Measurements from ENCODE around the gene PGAM2. TPM values are rescaled to one million over a fixed set of nuclear protein-coding genes. Genes with fewer than 3 reads are reported as not detected.

The PGAM2 gene
- total and polyA plus RNA-seq, 2 experiments from 2014 or later, result 0.73 TPM; not detected in 1

DNA sequence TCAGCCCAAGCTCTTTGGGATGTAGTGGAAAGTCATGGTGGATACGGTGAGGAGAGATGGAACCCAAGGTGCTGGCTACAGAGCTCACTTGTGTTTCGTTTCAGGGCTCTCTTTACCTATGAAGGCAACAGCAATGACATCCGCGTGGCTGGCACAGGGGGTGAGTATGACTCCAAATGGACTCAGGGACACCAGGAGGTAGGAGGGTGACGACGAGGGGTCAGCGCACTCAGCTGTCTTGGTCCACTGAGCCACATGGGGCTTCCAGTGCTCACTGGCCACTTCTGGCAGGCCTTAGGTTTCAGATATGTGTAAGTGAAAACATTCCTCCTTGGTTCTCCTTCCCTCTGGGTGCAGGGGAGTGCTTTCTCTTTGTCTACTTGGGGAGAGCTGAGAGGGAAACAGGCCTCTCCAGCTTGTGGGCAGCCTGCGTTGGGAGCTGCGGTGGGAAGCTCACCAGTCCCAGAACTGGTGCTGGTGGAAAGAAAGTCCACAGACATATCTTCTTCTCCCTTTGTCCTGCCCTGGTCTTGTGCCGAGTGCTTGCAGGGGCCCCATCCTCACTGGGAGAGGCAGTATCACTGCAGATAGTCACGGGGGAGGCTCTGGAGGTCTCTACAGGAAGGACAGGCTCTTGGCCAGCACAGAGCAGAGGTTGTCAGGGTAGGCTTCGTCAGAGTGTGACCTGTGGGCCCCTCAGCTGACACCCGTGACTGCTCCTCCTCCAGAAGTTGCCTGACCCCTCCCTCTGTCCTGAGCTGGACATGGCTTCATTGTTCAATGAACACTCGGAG is 15.0 kb downstream of the PGAM2 start:
- Histone ChIP-seq H2AFZ (no peak overlapping the region), H4K20me1 (ENCODE audit: insufficient read depth, poor library complexity, severe bottlenecking) (peaks cover 16% of the 10 kb centered on the region), H3K36me3 (replicated peaks; ENCODE audit: insufficient read depth, low read depth) (no peaks in the 10 kb centered on the region), H3K27me3 (no peaks in the 10 kb centered on the region), H3K4me1 (ENCODE audit: insufficient read depth) (no peaks in the 10 kb centered on the region), H3K79me2 (peaks cover 44% of the 10 kb centered on the region), H3K9me2 (replicated peaks; ENCODE audit: insufficient read depth) (no peaks in the 10 kb centered on the region), H3K9me3 (ENCODE audit: low read depth) (no peaks in the 10 kb centered on the region), H3K27ac (no peak overlapping the region), H3K4me2 (no peak overlapping the region), H3K4me3 (no peak overlapping the region)
- 96% methylated on average over 14 of the region's 14 CpGs for WGBS (ENCODE audit: low lambda C conversion rate, missing lambda C conversion rate)
- no peak for TF ChIP-seq EZH2 (IDR thresholded peaks at IDR 0.05; ENCODE audit: borderline replicate concordance)
- TF ChIP-seq, protein P1, sequence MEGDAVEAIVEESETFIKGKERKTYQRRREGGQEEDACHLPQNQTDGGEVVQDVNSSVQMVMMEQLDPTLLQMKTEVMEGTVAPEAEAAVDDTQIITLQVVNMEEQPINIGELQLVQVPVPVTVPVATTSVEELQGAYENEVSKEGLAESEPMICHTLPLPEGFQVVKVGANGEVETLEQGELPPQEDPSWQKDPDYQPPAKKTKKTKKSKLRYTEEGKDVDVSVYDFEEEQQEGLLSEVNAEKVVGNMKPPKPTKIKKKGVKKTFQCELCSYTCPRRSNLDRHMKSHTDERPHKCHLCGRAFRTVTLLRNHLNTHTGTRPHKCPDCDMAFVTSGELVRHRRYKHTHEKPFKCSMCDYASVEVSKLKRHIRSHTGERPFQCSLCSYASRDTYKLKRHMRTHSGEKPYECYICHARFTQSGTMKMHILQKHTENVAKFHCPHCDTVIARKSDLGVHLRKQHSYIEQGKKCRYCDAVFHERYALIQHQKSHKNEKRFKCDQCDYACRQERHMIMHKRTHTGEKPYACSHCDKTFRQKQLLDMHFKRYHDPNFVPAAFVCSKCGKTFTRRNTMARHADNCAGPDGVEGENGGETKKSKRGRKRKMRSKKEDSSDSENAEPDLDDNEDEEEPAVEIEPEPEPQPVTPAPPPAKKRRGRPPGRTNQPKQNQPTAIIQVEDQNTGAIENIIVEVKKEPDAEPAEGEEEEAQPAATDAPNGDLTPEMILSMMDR (IDR thresholded peaks at IDR 0.05; ENCODE audit: poor library complexity), result no peak
- TF ChIP-seq EZH2phosphoT487 (IDR thresholded peaks at IDR 0.05; ENCODE audit: low read depth, severe bottlenecking, unreplicated experiment), result no peak
- DNase-seq (ENCODE audit: low spot score), result no peak

DNA sequence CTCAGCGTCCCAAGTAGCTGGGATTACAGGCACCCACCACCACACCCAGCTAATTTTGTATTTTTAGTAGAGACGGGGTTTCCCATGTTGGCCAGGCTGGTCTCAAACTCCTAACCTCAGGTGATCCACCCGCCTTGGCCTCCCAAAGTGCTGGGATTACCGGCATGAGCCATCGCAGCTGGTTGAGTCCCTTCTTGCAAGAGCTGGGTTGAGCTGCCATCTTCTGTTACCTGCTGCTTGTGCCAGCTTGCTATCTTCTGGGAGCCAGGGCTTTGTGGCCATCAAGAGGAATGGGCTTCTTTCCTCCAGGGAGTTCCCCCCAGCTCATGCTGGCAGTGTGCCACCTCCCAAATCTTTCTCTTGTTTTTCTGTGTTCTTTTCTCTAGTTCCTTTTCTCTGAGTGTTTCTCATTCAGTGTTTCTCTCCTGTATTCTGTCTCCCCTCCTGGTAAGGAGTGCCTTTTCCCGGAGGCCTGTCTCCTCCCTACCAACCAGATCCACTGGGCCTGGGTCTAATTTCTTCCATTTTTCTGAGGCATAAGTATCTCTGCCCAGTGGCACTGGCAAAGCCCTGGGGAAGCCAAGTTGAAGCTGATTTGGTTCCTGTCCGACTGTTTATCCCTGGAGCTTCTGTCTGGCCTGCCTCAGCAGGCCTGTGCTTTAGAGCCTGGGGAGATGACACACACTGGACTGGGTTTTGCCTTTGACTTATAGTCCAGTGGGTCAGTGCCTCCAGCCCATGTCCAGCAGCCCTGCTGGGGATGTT is 17.2 kb downstream of the PGAM2 start:
- H3K9me3 ChIP-seq (ENCODE audit: low read depth), result no peaks in the 10 kb centered on the region
- H2AFZ ChIP-seq, result no peak overlapping the region
- TF ChIP-seq EZH2 (IDR thresholded peaks at IDR 0.05; ENCODE audit: borderline replicate concordance) (no peak), EZH2phosphoT487 (IDR thresholded peaks at IDR 0.05; ENCODE audit: low read depth, severe bottlenecking, unreplicated experiment) (no peak)
- peaks cover 6% of the 10 kb centered on the region for H3K4me1 ChIP-seq (ENCODE audit: insufficient read depth)
- no peak overlapping the region for H3K4me3 ChIP-seq
- no peak overlapping the region for H3K4me2 ChIP-seq
- peaks cover 16% of the 10 kb centered on the region for H4K20me1 ChIP-seq (ENCODE audit: insufficient read depth, poor library complexity, severe bottlenecking)
- H3K9me2 ChIP-seq (replicated peaks; ENCODE audit: insufficient read depth), result no peaks in the 10 kb centered on the region
- H3K27me3 ChIP-seq, result no peaks in the 10 kb centered on the region
- H3K27ac ChIP-seq, result no peak overlapping the region
- WGBS (ENCODE audit: low lambda C conversion rate, missing lambda C conversion rate), result 98% methylated on average over 7 of the region's 7 CpGs
- H3K79me2 ChIP-seq, result peaks cover 51% of the 10 kb centered on the region
- no peaks in the 10 kb centered on the region for H3K36me3 ChIP-seq (replicated peaks; ENCODE audit: insufficient read depth, low read depth)
- no peak for DNase-seq (ENCODE audit: low spot score)

DNA sequence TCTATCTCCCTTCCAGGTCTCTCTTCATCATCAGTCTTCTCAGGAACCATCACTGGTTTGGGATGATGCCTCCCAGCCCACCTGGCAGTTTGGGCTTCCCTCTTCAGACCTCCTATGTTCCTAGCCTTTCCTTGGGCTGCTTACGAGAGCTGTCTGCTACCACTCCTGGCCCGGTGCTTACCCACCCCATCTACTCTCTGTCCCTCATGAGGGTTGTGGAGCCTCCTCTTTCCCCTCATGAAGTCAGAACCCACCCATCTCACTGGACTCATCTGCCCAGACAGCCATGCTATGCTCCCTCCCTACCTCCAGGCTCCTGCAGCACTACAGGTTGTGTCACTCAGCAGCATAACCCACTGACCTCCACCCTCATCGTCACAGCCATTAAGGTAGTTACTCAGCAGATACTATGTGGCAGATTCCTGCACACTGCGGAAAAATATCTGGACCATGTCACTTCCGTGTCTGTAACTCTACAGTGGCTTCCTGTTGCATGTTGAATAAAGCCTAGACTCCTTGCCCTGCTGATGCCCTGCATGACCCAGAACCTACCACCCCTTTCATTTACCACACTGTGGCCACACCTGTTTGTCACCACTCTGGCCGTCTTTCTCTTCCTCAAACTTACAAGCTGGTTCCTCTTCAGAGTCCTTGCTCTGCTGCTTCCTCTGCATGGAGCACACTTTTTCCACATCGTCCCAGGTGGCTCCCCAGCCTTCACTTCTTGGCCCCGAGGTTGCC is 18.9 kb downstream of the PGAM2 start:
- H3K4me1 ChIP-seq (ENCODE audit: insufficient read depth), result peaks cover 6% of the 10 kb centered on the region
- no peak overlapping the region for H3K4me3 ChIP-seq
- no peak for DNase-seq (ENCODE audit: low spot score)
- H3K4me2 ChIP-seq, result no peak overlapping the region
- no peak overlapping the region for H3K27ac ChIP-seq
- WGBS (ENCODE audit: low lambda C conversion rate, missing lambda C conversion rate), result 92% methylated on average over 8 of the region's 8 CpGs
- H3K9me3 ChIP-seq (ENCODE audit: low read depth), result no peaks in the 10 kb centered on the region
- no peaks in the 10 kb centered on the region for H3K27me3 ChIP-seq
- no peak overlapping the region for H2AFZ ChIP-seq
- no peaks in the 10 kb centered on the region for H3K36me3 ChIP-seq (replicated peaks; ENCODE audit: insufficient read depth, low read depth)
- no peak for TF ChIP-seq EZH2 (IDR thresholded peaks at IDR 0.05; ENCODE audit: borderline replicate concordance)
- no peak for TF ChIP-seq EZH2phosphoT487 (IDR thresholded peaks at IDR 0.05; ENCODE audit: low read depth, severe bottlenecking, unreplicated experiment)
- TF ChIP-seq, protein P1 (IDR thresholded peaks at IDR 0.05; ENCODE audit: poor library complexity), result no peak
- H3K79me2 ChIP-seq, result peaks cover 51% of the 10 kb centered on the region
- H4K20me1 ChIP-seq (ENCODE audit: insufficient read depth, poor library complexity, severe bottlenecking), result peaks cover 16% of the 10 kb centered on the region
- no peaks in the 10 kb centered on the region for H3K9me2 ChIP-seq (replicated peaks; ENCODE audit: insufficient read depth)

Data from hepatocyte (in vitro differentiated cells).